Osteoblast (primary cell): Measurements from ENCODE around the gene CALR. TPM values are rescaled to one million over a fixed set of nuclear protein-coding genes. Genes with fewer than 3 reads are reported as not detected.

ENCODE experiments used
- DNase-seq: peaks from one replicate; pipeline ENCODE4 v3.0.0; 2011; ENCODE audit warnings: low spot score, mixed read lengths; ENCODE audit not compliant: insufficient read length; ENCODE audit errors: missing footprints
- H2AFZ ChIP-seq: 2 replicates; pipeline ENCODE4 v1.6.0; 2011; ENCODE audit warnings: mild to moderate bottlenecking, low read length
- H3K27ac ChIP-seq: 2 replicates; pipeline ENCODE4 v1.5.1; 2011; ENCODE audit warnings: mild to moderate bottlenecking, low read depth, low read length, moderate library complexity
- H3K27me3 ChIP-seq: 2 replicates; pipeline ENCODE4 v1.6.0; 2012; ENCODE audit warnings: mild to moderate bottlenecking, control low read depth, inconsistent platforms, low read length, moderate library complexity; ENCODE audit not compliant: insufficient read depth
- H3K36me3 ChIP-seq: 2 replicates; pipeline ENCODE4 v1.5.1; 2011; ENCODE audit warnings: mild to moderate bottlenecking, low read length, control low read depth, moderate library complexity; ENCODE audit not compliant: insufficient read depth
- H3K4me1 ChIP-seq: 2 replicates; pipeline ENCODE4 v1.5.1; 2011; ENCODE audit warnings: mild to moderate bottlenecking, low read length, control low read depth, moderate library complexity; ENCODE audit not compliant: insufficient read depth
- H3K4me2 ChIP-seq: 2 replicates; pipeline ENCODE4 v1.6.0; 2011; ENCODE audit warnings: mild to moderate bottlenecking, low read length; ENCODE audit not compliant: insufficient read depth
- H3K4me3 ChIP-seq: fragments of 200-600 bp; sonication (generic); 3 replicates; pipeline ENCODE4 v1.5.1; 2012; ENCODE audit warnings: mild to moderate bottlenecking, low read length, inconsistent platforms; ENCODE audit not compliant: insufficient read depth
- H3K79me2 ChIP-seq: 2 replicates; pipeline ENCODE4 v1.6.0; 2012; ENCODE audit warnings: mild to moderate bottlenecking, low read length, control low read depth, inconsistent platforms; ENCODE audit not compliant: insufficient read depth
- H3K9me3 ChIP-seq: 2 replicates; pipeline ENCODE4 v1.5.1; 2011; ENCODE audit warnings: low read depth, low read length, control low read depth
- H4K20me1 ChIP-seq: 2 replicates; pipeline ENCODE4 v1.6.0; 2012; ENCODE audit warnings: mild to moderate bottlenecking, low read length, control low read depth; ENCODE audit not compliant: insufficient read depth
- CTCF ChIP-seq: IDR thresholded peaks from 2 replicates; pipeline ENCODE4 v1.5.1; 2011; ENCODE audit warnings: mild to moderate bottlenecking, low read depth, low read length, moderate library complexity; ENCODE audit errors: extremely low read depth
- total RNA-seq: library from RNA; depleted of rRNA; stranded (reverse); fragments of >200 nt; gene quantifications from 2 replicates; pipeline ENCODE4 v1.2.3, GENCODE V29; 2012

CALR gene
- total RNA-seq, 1 donor = 1,685 TPM

GRCh38 chr19:12965017-12965811 is 26.8 kb downstream of the CALR start:
- Histone ChIP-seq H3K4me2 (peak overlapping the region; percentile 99), H4K20me1 (no peaks in the 10 kb centered on the region), H3K27ac (peak overlapping the region; percentile 65), H3K9me3 (no peaks in the 10 kb centered on the region), H3K27me3 (no peaks in the 10 kb centered on the region), H2AFZ (peak overlapping the region; percentile 100), H3K79me2 (no peaks in the 10 kb centered on the region), H3K4me1 (peaks cover 15% of the 10 kb centered on the region), H3K36me3 (no peaks in the 10 kb centered on the region), H3K4me3 (peak overlapping the region; percentile 78)
- peak; percentile 96 for DNase-seq
- peak; percentile 61 for TF ChIP-seq CTCF

GRCh38 chr19:12965812-12966135 is 27.4 kb downstream of the CALR start:
- Histone ChIP-seq H3K9me3 (no peaks in the 10 kb centered on the region), H3K79me2 (no peaks in the 10 kb centered on the region), H3K27me3 (no peaks in the 10 kb centered on the region), H3K4me1 (peaks cover 15% of the 10 kb centered on the region), H3K4me2 (peak overlapping the region; percentile 99), H3K4me3 (peak overlapping the region; percentile 78), H2AFZ (peak overlapping the region; percentile 100), H3K36me3 (no peaks in the 10 kb centered on the region), H4K20me1 (no peaks in the 10 kb centered on the region), H3K27ac (peak overlapping the region; percentile 65)
- TF ChIP-seq CTCF = no peak
- DNase-seq = no peak

GRCh38 chr19:12967907-12968306 is 29.5 kb downstream of the CALR start:
- H4K20me1 ChIP-seq = no peaks in the 10 kb centered on the region
- DNase-seq = peak; percentile 89
- no peak overlapping the region for H2AFZ ChIP-seq
- no peak overlapping the region for H3K4me3 ChIP-seq
- no peaks in the 10 kb centered on the region for H3K27me3 ChIP-seq
- no peak overlapping the region for H3K4me2 ChIP-seq
- no peak overlapping the region for H3K27ac ChIP-seq
- no peaks in the 10 kb centered on the region for H3K36me3 ChIP-seq
- no peaks in the 10 kb centered on the region for H3K9me3 ChIP-seq
- H3K79me2 ChIP-seq = no peaks in the 10 kb centered on the region
- peaks cover 15% of the 10 kb centered on the region for H3K4me1 ChIP-seq
- TF ChIP-seq CTCF = no peak

- H3K4me1 ChIP-seq = peaks cover 15% of the 10 kb centered on the region
- no peak within 1 kb of the TSS for H3K4me3 ChIP-seq
- H3K27ac ChIP-seq = no peak within 1 kb of the TSS
- no peak within 1 kb of the TSS for H3K4me2 ChIP-seq
- peak within 1 kb of the TSS; percentile 72 for H2AFZ ChIP-seq
- H3K9me3 ChIP-seq = no peaks in the 10 kb centered on the region
- no peaks in the 10 kb centered on the region for H3K36me3 ChIP-seq
- no peaks in the 10 kb centered on the region for H3K27me3 ChIP-seq
- no peak for TF ChIP-seq CTCF
- no peaks in the 10 kb centered on the region for H4K20me1 ChIP-seq
- H3K79me2 ChIP-seq = no peaks in the 10 kb centered on the region
- DNase-seq = peak; percentile 83
Measured at GRCh38 chr19:12969292-12969988, 31.0 kb downstream of the CALR start, which contains the start of gene DAND5. TSS of gene DAND5 (plus strand) at chr19:12969576. CDS start at chr19:12969661, 85 bp downstream.
